ENCODE results near the gene PHC2. TPM values are rescaled to one million over a fixed set of nuclear protein-coding genes. Genes with fewer than 3 reads are reported as not detected.
"Not testable (repeated sequence)": the region's sequence is repeated elsewhere in the genome, so short reads cannot be mapped to it uniquely, and the experiment has no call there.

PHC2 gene
- total RNA-seq, 1 experiment from 2014 or later: 46.3 TPM

DNA sequence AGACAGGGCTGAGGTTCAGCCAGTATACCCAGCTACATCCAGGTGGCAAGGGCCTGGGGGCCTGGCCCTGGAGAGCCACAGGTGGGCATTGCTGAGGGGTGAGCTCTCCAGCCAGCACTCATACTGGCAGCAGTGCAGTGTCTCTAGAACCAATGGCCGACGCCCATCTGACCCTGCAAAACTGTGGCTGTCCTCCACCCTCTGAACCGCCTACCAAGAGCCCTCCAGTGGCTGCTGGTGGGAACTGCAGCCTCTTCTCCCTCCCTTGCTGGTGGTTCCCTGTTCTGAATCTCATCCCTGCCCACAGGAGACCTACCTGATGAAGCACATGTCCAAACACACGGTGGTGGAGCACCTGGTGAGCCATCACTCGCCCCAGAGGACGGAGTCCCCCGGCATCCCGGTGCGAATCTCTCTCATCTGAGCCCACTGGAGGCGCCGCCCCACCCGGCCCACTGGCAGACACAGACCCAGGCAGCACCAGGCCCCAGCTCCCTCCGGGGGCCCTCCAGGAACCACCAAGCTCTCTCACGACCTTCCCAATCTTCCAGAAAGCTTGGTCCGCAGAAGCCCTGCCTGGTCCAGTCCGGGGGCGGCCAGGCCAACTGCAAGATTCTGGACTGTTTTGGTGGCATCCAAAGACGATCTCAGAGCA is 132.1 kb downstream of the PHC2 start:
- DNase-seq (ENCODE audit: extremely low read depth, low read depth): peak; percentile 55

DNA sequence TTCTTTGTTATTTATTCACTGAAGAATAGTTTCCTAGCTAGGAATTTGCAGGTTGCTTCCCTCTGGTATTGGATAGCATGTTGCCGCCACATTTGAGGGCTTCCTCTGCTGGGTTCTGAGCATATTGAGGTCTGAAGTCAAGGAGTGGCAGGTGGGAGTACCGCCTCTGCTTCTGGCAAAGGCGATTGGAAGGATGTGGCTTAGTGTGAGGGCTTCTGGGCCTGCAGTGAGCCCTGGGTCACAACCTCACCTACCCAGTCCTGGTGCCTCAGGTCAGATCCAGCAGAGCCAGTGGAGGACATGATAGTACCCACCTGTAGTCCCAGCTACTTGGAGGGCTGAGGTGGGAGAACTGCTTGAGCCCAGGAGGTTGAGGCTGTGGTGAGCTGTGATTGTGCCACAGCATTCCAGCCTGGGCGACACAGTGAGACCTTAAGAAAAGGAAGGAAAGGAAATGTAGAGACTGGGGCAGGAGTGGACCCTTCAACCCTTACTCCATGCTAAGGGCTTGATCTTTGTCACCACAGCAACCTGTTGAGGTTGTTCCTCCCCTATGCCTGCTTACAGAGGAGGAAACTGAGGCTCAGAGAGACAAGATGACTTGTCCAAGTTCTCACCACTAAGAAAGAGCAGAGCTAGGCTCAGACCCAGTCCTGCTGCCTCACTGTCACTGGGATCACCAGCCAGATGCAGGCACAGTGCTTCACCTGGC is 132.8 kb downstream of the PHC2 start:
- no peak for DNase-seq (ENCODE audit: extremely low read depth, low read depth)

GRCh38 chr1:33296824-33297223 is 134.1 kb downstream of the PHC2 start:
- no peak for DNase-seq (ENCODE audit: extremely low read depth, low read depth)

- no peak for DNase-seq (ENCODE audit: extremely low read depth, low read depth)
Observed at GRCh38 chr1:33296082-33296458, 134.8 kb downstream of the PHC2 start.

DNA sequence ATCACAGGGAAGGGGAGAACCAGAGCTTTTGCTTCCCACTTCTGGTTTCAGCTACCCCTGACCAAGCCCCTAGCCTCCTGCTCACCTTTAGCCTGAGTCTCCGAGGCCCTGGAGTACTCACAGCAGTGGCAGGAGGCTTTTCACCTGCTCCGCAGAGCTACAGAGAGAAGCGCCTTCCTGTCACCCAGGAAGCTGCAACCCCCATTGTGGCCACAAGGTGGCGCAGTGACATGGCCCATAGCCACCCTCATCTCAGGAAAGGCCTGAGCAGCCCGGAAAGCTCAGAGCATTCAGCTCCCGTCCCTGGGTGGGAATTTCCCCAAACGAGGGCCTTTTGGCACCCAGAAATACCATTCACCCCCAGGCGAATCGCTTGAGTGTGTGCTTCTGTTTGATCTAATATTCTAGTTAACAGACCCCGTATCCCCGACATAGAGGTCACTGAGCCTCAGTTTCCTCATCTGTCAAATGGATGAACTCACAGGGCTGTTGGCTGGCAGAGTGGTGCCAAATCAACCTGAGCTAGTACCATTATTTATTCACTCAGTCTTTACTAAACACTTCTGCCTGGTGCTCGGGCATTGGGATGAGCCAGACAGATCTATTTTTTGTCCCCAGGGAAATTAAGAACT is 135.3 kb downstream of the PHC2 start:
- DNase-seq (ENCODE audit: extremely low read depth, low read depth): peak; percentile 67

GRCh38 chr1:33295023-33295422 is 135.9 kb downstream of the PHC2 start:
- no peak for DNase-seq (ENCODE audit: extremely low read depth, low read depth)

DNA sequence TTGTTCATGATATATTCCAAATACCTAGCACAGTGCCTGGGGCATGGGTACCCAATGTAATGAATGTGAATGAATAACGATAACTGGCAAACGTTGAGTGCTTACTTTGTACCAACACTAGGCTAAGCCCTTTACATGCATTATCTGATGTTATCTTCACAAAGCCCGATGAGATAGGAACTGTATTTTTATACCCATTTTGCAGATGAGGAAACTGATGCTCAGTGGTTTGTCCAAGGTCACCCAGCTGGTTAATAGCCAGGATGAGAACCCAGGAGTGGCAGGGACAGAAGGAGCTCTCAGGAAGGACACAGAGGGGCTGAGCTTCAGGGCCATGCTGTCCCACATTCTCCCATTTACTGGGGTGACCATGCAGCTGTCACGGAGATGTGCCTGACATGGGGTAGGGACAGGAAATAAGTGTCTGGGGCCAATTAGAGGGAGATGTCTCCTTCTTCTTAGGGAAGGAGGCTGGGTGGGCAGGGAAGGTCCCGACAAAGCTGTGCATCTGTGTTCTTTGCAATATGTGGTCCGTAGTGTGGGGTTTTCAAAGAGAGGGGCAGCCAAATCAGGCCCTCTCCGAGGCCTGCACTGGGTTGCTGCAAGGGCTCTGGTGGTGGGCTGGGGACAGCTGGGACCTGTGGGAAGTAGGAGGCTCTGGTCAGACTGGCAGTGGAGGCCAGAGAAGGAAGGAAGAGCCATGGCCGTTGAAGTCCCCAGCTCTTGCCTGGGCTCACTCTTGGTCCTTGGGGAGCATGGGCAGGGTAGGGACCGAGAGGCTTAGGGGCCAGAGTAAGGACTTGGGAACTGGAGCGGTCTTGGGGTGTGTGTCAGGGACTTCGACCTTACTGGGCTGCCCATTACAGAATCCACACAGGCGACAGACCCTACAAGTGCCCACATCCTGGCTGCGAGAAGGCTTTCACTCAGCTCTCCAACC is 136.6 kb downstream of the PHC2 start:
- DNase-seq (ENCODE audit: extremely low read depth, low read depth): no peak

DNA sequence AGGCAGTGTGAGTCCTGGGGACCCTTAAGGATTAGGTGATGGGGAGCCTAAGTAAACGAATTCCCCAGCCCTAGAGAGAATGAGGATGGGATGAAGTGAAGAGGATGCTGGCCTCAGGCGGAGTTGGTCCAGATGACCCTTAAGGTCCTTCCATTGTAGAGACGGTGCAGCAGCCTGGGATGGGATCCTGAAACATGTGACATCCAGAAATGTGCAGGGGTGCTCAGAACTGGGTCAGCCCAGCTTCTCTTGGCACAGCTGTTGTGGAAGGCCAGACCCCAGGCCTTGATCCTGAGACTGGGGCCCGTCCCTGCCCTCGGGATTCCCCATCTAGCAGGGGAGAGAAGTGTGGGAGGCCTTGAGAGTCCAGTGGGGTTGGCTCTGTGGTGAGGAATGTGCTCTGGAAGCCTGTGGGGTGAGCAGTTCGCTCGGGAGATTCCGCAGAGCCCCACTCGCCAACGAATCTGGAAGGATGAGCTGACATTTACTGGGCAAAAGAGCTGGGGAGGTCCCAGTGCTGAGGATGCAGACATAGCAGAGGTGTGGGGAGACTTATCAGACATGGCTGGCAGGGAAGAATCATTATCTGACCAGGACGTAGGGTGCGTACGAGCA is 138.1 kb downstream of the PHC2 start:
- DNase-seq (ENCODE audit: extremely low read depth, low read depth): no peak

DNA sequence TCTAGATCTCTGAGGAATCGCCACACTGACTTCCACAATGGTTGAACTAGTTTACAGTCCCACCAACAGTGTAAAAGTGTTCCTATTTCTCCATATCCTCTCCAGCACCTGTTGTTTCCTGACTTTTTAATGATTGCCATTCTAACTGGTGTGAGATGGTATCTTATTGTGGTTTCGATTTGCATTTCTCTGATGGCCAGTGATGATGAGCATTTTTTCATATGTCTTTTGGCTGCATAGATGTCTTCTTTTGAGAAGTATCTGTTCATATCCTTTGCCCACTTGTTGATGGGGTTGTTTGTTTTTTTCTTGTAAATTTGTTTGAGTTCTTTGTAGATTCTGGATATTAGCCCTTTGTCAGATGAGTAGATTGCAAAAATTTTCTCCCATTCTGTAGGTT is 140.3 kb downstream of the PHC2 start:
- not testable (repeated sequence) for DNase-seq (ENCODE audit: extremely low read depth, low read depth)

DNA sequence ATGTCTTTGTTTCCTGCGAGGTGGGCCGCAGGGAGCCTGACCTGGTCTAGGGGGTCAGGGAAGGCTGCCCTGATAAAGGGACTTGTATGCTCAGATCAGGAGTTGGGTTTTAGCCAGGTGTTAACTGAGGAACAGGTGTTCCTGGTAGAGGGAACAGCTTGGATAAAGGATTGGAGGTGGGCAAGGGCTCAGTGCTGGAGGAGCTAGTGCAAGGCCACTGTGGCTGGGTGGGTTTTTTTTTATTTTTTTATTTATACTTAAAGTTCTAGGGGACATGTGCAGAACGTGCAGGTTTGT is 141.1 kb downstream of the PHC2 start:
- no peak for DNase-seq (ENCODE audit: extremely low read depth, low read depth)

- no peak for DNase-seq (ENCODE audit: extremely low read depth, low read depth)
Observed at GRCh38 chr1:33288976-33289857, 141.7 kb downstream of the PHC2 start.

GRCh38 chr1:33287317-33287716 is 143.6 kb downstream of the PHC2 start:
- no peak for DNase-seq (ENCODE audit: extremely low read depth, low read depth)

DNA sequence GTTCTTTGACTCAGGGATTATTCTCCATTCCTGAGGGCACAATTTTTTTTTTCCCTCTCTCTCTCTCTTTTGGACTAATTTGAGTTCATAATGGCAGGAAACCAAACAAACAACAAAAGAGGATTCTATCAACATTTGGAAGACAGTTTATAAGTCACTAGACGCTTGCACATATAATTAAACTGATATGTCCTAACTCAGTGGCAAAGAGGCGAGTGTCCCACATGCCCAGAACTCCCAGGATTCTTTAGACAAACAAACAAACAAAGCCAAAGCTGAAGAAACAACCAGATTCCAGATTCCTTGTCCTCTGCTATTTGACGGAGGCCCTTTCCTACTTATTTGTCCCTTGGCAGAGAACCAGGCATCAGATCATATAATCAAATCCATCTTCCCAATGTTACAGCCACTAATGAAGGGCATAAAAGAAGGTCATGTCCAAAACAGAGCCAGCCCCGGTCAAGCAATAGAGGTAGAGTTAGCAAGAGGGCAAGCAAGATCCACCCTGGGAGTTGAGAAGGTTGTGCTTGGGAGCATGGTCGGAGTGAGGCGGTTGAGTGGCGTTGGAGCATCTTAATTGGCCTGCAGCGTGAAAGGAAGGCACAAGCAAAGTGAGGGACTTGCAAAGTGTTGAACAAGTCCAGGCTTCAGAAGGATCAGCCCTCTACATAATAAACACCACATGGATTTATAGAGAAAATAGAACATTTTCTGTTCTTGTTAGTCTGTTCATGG is 144.3 kb downstream of the PHC2 start:
- DNase-seq (ENCODE audit: extremely low read depth, low read depth): no peak

- no peak for DNase-seq (ENCODE audit: extremely low read depth, low read depth)
Observed at GRCh38 chr1:33284049-33284448, 146.8 kb downstream of the PHC2 start.

DNA sequence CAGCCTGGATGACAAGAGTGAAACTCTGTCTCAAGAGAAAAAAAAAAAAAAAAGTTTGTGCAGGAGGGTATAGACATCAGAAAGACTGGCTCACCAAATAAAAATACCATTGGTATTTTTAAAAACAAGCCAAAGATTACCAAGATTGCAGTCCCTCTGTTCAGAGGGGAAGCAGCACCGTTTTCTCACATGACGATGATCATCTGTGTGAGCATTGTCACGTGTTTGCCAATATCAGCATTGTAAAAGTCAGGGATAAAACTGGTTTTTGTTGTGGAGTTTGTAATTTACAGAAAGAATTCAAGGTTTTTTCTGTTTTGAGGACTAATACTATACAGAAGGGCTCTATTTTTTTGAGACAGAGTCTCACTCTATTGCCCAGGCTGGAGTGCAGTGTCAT is 148.1 kb downstream of the PHC2 start:
- no peak for DNase-seq (ENCODE audit: extremely low read depth, low read depth)

DNA sequence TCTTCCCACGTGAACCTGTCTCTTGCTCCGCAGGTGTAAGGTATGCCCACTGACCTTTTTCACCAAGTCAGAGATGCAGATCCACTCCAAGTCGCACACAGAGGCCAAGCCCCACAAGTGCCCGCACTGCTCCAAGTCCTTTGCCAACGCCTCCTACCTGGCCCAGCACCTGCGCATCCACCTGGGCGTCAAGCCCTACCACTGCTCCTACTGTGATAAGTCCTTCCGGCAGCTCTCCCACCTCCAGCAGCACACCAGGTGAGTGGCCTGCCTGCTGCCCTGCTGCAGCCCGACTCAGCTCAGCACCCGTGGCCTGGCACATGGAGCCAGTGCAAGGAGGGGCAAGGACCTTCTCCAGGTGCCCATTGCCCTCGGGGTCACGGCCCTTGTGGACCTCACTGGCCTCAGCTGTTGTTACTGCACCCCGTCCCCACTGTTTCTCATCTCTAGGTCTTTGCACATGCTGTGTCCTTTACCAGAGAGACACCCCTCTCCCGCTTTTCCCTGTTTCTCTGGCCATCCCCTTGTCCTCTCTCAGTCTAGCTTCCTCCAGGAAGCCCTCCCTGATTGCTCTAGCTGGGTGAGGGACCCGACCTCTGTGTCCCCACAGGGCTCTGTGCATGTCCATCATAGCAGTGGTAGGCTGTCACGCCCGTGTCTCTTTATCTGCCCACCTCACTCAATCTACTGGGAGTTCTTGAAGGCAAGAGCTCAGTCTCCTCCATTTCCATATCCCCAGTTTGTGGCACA is 149.2 kb downstream of the PHC2 start:
- DNase-seq (ENCODE audit: extremely low read depth, low read depth): no peak

- DNase-seq (ENCODE audit: extremely low read depth, low read depth): no peak
Observed at GRCh38 chr1:33280091-33280661, 150.7 kb downstream of the PHC2 start.

GRCh38 chr1:33277488-33278084 is 153.3 kb downstream of the PHC2 start:
- DNase-seq (ENCODE audit: extremely low read depth, low read depth): no peak

Data from NCI-H460 (cell line).